Stimulated activated CD4-positive, alpha-beta T cell treated with anti-CD3 and anti-CD28 coated beads, Interleukin-12 subunit alpha, Interleukin-12 subunit beta, amount 100 ng/mL, for 48 hours (primary cell): ENCODE measurements around the gene NIPSNAP2.
"Not testable (repeated sequence)": the region's sequence is repeated elsewhere in the genome, so short reads cannot be mapped to it uniquely, and the experiment has no call there.

Experiments used
- DNase-seq, 3 donors: peaks; one replicate each; pipeline ENCODE4 v3.0.0-alpha.2; 2020; ENCODE audit warnings: low read depth in 2 of 3, low spot score in 1 of 3

The NIPSNAP2 gene

GRCh38 chr7:55975988-55976633, 11.7 kb downstream of the NIPSNAP2 start:
- no peak for DNase-seq

GRCh38 chr7:55977831-55978230, 13.4 kb downstream of the NIPSNAP2 start:
- DNase-seq: no peak

GRCh38 chr7:55980266-55980665, 15.9 kb downstream of the NIPSNAP2 start:
- DNase-seq: no peak

GRCh38 chr7:55983537-55983936, 19.2 kb downstream of the NIPSNAP2 start:
- DNase-seq: no peak

- DNase-seq: no peak
Measured at GRCh38 chr7:55992346-55992745, 28.0 kb downstream of the NIPSNAP2 start.

GRCh38 chr7:55996856-55997500, 32.6 kb downstream of the NIPSNAP2 start:
- no peak for DNase-seq

GRCh38 chr7:56003749-56004148, 39.4 kb downstream of the NIPSNAP2 start:
- DNase-seq: no peak

- DNase-seq: no peak
Measured at GRCh38 chr7:56007167-56007652, 42.8 kb downstream of the NIPSNAP2 start.

GRCh38 chr7:56007891-56008290, 43.5 kb downstream of the NIPSNAP2 start:
- DNase-seq: no peak

- no peak for DNase-seq
Measured at GRCh38 chr7:56009695-56010094, 45.3 kb downstream of the NIPSNAP2 start.

- DNase-seq: not testable (repeated sequence)
Measured at GRCh38 chr7:56017015-56017414, 52.6 kb downstream of the NIPSNAP2 start.

- no peak for DNase-seq
Measured at GRCh38 chr7:56019501-56019900, 55.1 kb downstream of the NIPSNAP2 start.

- no peak for DNase-seq
Measured at GRCh38 chr7:56023500-56023899, 59.1 kb downstream of the NIPSNAP2 start.

GRCh38 chr7:56026538-56026937, 62.2 kb downstream of the NIPSNAP2 start:
- no peak for DNase-seq

GRCh38 chr7:56028942-56029630, 64.7 kb downstream of the NIPSNAP2 start:
- no peak for DNase-seq

- no peak for DNase-seq
Measured at GRCh38 chr7:56030340-56030739, 66.0 kb downstream of the NIPSNAP2 start.

- DNase-seq: not testable (repeated sequence)
Measured at GRCh38 chr7:56031556-56031955, 67.2 kb downstream of the NIPSNAP2 start.

GRCh38 chr7:56032578-56032977, 68.2 kb downstream of the NIPSNAP2 start:
- not testable (repeated sequence) for DNase-seq

GRCh38 chr7:56033671-56034432, 69.5 kb downstream of the NIPSNAP2 start:
- DNase-seq: peak; percentile 36 to 47 (median 43)

GRCh38 chr7:56040730-56041129, 76.3 kb downstream of the NIPSNAP2 start:
- DNase-seq: no peak

GRCh38 chr7:56045758-56046157, 81.4 kb downstream of the NIPSNAP2 start:
- DNase-seq: not testable (repeated sequence)
